22Rv1 (cell line): Measurements from ENCODE around the gene AXIN2.

Source experiments
- CTCF ChIP-seq: fragments of 450-650 bp; IDR thresholded peaks from 2 replicates; pipeline ENCODE4 v1.5.1; 2017; ENCODE audit warnings: mild to moderate bottlenecking
- ZFX ChIP-seq: fragments of 450-650 bp; IDR thresholded peaks from 2 replicates; pipeline ENCODE4 v1.6.1; 2017; ENCODE audit warnings: antibody characterized with exemption, borderline replicate concordance

- TF ChIP-seq CTCF (no peak), ZFX (no peak)
Measured at GRCh38 chr17:65601881-65602280, 40.4 kb upstream of the AXIN2 start.
